Activated CD8-positive, alpha-beta memory T cell treated with anti-CD3 and anti-CD28 coated beads for 36 hours (primary cell): ENCODE measurements around the gene ENTHD1. TPM values are rescaled to one million over a fixed set of nuclear protein-coding genes. Genes with fewer than 3 reads are reported as not detected.

ENCODE experiments used
- CTCF ChIA-PET: fragments of 350-600 bp; sonication (Branson Sonifier 250); formaldehyde crosslinking; loops from one replicate; lab custom pipeline; 2021; ENCODE audit warnings: antibody characterized with exemption; lab: Charles Lee
- POLR2A ChIA-PET: fragments of 350-600 bp; sonication (Branson Sonifier 250); formaldehyde crosslinking; loops from one replicate; lab custom pipeline; 2021; ENCODE audit warnings: antibody characterized with exemption; lab: Charles Lee
- total RNA-seq, 2 experiments: library from RNA; stranded (reverse); gene quantifications; one replicate each; pipeline ENCODE4 v1.2.3, GENCODE V29; 2021

Gene ENTHD1
- total RNA-seq, 2 experiments from 2014 or later = 0.30 to 0.46 TPM

GRCh38 chr22:39928536-39929520 lies 35.3 kb upstream of the ENTHD1 start:
- POLR2A ChIA-PET = interaction anchor here (0.5 to 1.4 kb wide), 3 partner anchors 12 to 540 kb away, joined by 3 read pairs; no protein-coding TSS in a partner anchor
- CTCF ChIA-PET = interaction anchor here (0.7 to 2.7 kb wide), 7 partner anchors 8 to 96 kb away, joined by 3 to 12 read pairs (median 3); no protein-coding TSS in a partner anchor

- POLR2A ChIA-PET = interaction anchor here (0.7 to 3.1 kb wide), 4 partner anchors 10 to 117 kb away, joined by 3 to 18 read pairs (median 5); no protein-coding TSS in a partner anchor
- CTCF ChIA-PET = interaction anchor here (1.1 to 8.5 kb wide), 6 partner anchors 9 to 22 kb away, joined by 3 to 98 read pairs (median 5); no protein-coding TSS in a partner anchor
Observed at GRCh38 chr22:39927544-39927943, 34.0 kb upstream of the ENTHD1 start.

- POLR2A ChIA-PET = interaction anchor here (0.6 to 3.1 kb wide), 6 partner anchors 11 to 801 kb away, joined by 3 to 18 read pairs (median 7); no protein-coding TSS in a partner anchor
- CTCF ChIA-PET = interaction anchor here (0.6 to 8.5 kb wide), 7 partner anchors 9 to 1272 kb away, joined by 4 to 98 read pairs (median 5); no protein-coding TSS in a partner anchor
Observed at GRCh38 chr22:39926753-39927152, 33.2 kb upstream of the ENTHD1 start.

- ChIA-PET POLR2A (interaction anchor here (0.6 to 3.1 kb wide), 11 partner anchors 9 to 1664 kb away, joined by 3 to 18 read pairs (median 7); partner anchors contain the start of gene PMM1), CTCF (interaction anchor here (1.8 to 8.5 kb wide), 5 partner anchors 8 to 16 kb away, joined by 4 to 98 read pairs (median 5); no protein-coding TSS in a partner anchor)
Observed at GRCh38 chr22:39925909-39926679, 32.5 kb upstream of the ENTHD1 start.

- CTCF ChIA-PET = interaction anchor here (1.5 to 8.5 kb wide), 3 partner anchors 10 to 15 kb away, joined by 4 to 98 read pairs (median 4); no protein-coding TSS in a partner anchor
- POLR2A ChIA-PET = interaction anchor here (0.7 to 3.1 kb wide), 9 partner anchors 8 to 405 kb away, joined by 3 to 18 read pairs (median 5); partner anchors contain the start of gene ATF4
Observed at GRCh38 chr22:39925273-39925672, 31.7 kb upstream of the ENTHD1 start.

- ChIA-PET CTCF (interaction anchor here (1.5 to 8.5 kb wide), 3 partner anchors 9 to 14 kb away, joined by 4 to 98 read pairs (median 4); no protein-coding TSS in a partner anchor), POLR2A (interaction anchor here (0.7 to 3.1 kb wide), 8 partner anchors 8 to 404 kb away, joined by 3 to 18 read pairs (median 5); partner anchors contain the start of gene ATF4)
Observed at GRCh38 chr22:39924286-39924685, 30.7 kb upstream of the ENTHD1 start.

GRCh38 chr22:39923696-39924095 lies 30.1 kb upstream of the ENTHD1 start:
- POLR2A ChIA-PET = interaction anchor here (2.5 kb wide), 1 partner anchor 18 kb away, joined by 10 read pairs; no protein-coding TSS in a partner anchor
- CTCF ChIA-PET = interaction anchor here (0.8 to 8.5 kb wide), 5 partner anchors 8 to 18 kb away, joined by 3 to 98 read pairs (median 4); no protein-coding TSS in a partner anchor

- ChIA-PET POLR2A (interaction anchor here (1.0 to 1.5 kb wide), 5 partner anchors 8 to 124 kb away, joined by 3 to 8 read pairs (median 5); no protein-coding TSS in a partner anchor), CTCF (interaction anchor here (1.1 to 8.5 kb wide), 4 partner anchors 10 to 391 kb away, joined by 3 to 98 read pairs (median 11); no protein-coding TSS in a partner anchor)
Observed at GRCh38 chr22:39920134-39920743, 26.7 kb upstream of the ENTHD1 start.

- ChIA-PET CTCF (interaction anchor here (0.7 to 2.0 kb wide), 10 partner anchors 8 to 78 kb away, joined by 3 to 10 read pairs (median 4); partner anchors contain the start of gene GRAP2), POLR2A (interaction anchor here (1.0 to 3.5 kb wide), 2 partner anchors 8 to 12 kb away, joined by 5 to 23 read pairs; no protein-coding TSS in a partner anchor)
Observed at GRCh38 chr22:39917776-39918495, 24.4 kb upstream of the ENTHD1 start.

GRCh38 chr22:39917197-39917643 lies 23.7 kb upstream of the ENTHD1 start:
- ChIA-PET POLR2A (interaction anchor here (0.6 to 3.5 kb wide), 6 partner anchors 9 to 22 kb away, joined by 3 to 23 read pairs (median 4); no protein-coding TSS in a partner anchor), CTCF (interaction anchor here (0.7 to 1.9 kb wide), 10 partner anchors 9 to 387 kb away, joined by 3 to 10 read pairs (median 5); partner anchors contain the start of gene GRAP2)

GRCh38 chr22:39916496-39916895 lies 22.9 kb upstream of the ENTHD1 start:
- ChIA-PET CTCF (interaction anchor here (0.8 to 1.9 kb wide), 9 partner anchors 11 to 386 kb away, joined by 3 to 10 read pairs (median 5); partner anchors contain the start of gene GRAP2), POLR2A (interaction anchor here (0.8 to 3.5 kb wide), 6 partner anchors 8 to 23 kb away, joined by 3 to 23 read pairs (median 4); no protein-coding TSS in a partner anchor)

- ChIA-PET POLR2A (interaction anchor here (1.0 to 3.5 kb wide), 3 partner anchors 10 to 23 kb away, joined by 3 to 23 read pairs (median 9); no protein-coding TSS in a partner anchor), CTCF (interaction anchor here (1.0 to 1.7 kb wide), 2 partner anchors 9 to 110 kb away, joined by 4 to 6 read pairs; no protein-coding TSS in a partner anchor)
Observed at GRCh38 chr22:39915295-39915726, 21.8 kb upstream of the ENTHD1 start.

- ChIA-PET CTCF (interaction anchor here (0.7 to 10.0 kb wide), 2 partner anchors 9 to 380 kb away, joined by 4 to 98 read pairs; no protein-coding TSS in a partner anchor), POLR2A (interaction anchor here (1.9 kb wide), 1 partner anchor 11 kb away, joined by 9 read pairs; no protein-coding TSS in a partner anchor)
Observed at GRCh38 chr22:39914584-39914983, 21.0 kb upstream of the ENTHD1 start.

- ChIA-PET CTCF (interaction anchor here (1.3 to 10.0 kb wide), 2 partner anchors 10 to 19 kb away, joined by 7 to 98 read pairs; no protein-coding TSS in a partner anchor), POLR2A (interaction anchor here (1.1 kb wide), 1 partner anchor 14 kb away, joined by 3 read pairs; no protein-coding TSS in a partner anchor)
Observed at GRCh38 chr22:39913886-39914285, 20.3 kb upstream of the ENTHD1 start.

GRCh38 chr22:39913321-39913720 lies 19.8 kb upstream of the ENTHD1 start:
- ChIA-PET POLR2A (interaction anchor here (1.1 to 1.3 kb wide), 2 partner anchors 8 to 13 kb away, joined by 3 read pairs; no protein-coding TSS in a partner anchor), CTCF (interaction anchor here (0.7 to 10.0 kb wide), 4 partner anchors 11 to 114 kb away, joined by 3 to 98 read pairs (median 6); no protein-coding TSS in a partner anchor)
